Endothelial cell of umbilical vein (primary cell): Measurements from ENCODE around the gene AGAP5. TPM values are rescaled to one million over a fixed set of nuclear protein-coding genes. Genes with fewer than 3 reads are reported as not detected.

Experiments
- BruUV-seq: library from RNA; stranded (reverse); fragments of 400-500 nt; replicated peaks from 2 replicates; lab custom pipeline; 2021; lab: Mats Ljungman, UMichigan
- CTCF ChIA-PET: fragments of 300-600, 350-600 bp; sonication (Branson Sonifier 250); formaldehyde crosslinking; loops from one replicate; lab custom pipeline; 2021; ENCODE audit warnings: antibody characterized with exemption, inconsistent platforms; lab: Charles Lee
- POLR2A ChIA-PET: fragments of 300-600, 350-600 bp; sonication (Branson Sonifier 250); formaldehyde crosslinking; loops from one replicate; lab custom pipeline; 2021; ENCODE audit warnings: antibody characterized with exemption, inconsistent platforms; lab: Charles Lee
- DNase-seq: peaks from one replicate; pipeline ENCODE4 v3.0.0-alpha.2; 2011; ENCODE audit warnings: low read depth, low spot score
- FAIRE-seq: peaks from 2 replicates; lab custom pipeline; 2011; peaks lifted over from hg19 to GRCh38; lab: Jason Lieb, UNC
- H2AFZ ChIP-seq: 2 replicates; pipeline ENCODE4 v1.6.0; 2012; ENCODE audit warnings: low read depth, low read length, control low read depth, inconsistent platforms
- H3K27ac ChIP-seq: 2 replicates; pipeline ENCODE4 v1.5.1; 2011; ENCODE audit warnings: low read depth, mild to moderate bottlenecking, control low read depth, low read length, moderate library complexity; ENCODE audit not compliant: insufficient read depth
- H3K27me3 ChIP-seq, 2 experiments: 2 replicates each; pipeline versions ENCODE4 v1.6.0 to v1.6.1; 2011; ENCODE audit warnings: low read length in 2 of 2, mixed read lengths in 1 of 2; ENCODE audit not compliant: control insufficient read depth in 2 of 2, insufficient read depth in 2 of 2
- H3K36me3 ChIP-seq, 2 experiments: 2 replicates in 1 of 2; 3 replicates in 1 of 2; pipeline ENCODE4 v1.5.1; 2011; ENCODE audit warnings: low read length in 2 of 2, mild to moderate bottlenecking in 1 of 2, moderate library complexity in 1 of 2; ENCODE audit not compliant: control insufficient read depth in 2 of 2, insufficient read depth in 2 of 2; ENCODE audit errors: extremely low read depth in 1 of 2
- H3K4me1 ChIP-seq: 3 replicates; pipeline ENCODE4 v1.5.1; 2011; ENCODE audit warnings: mild to moderate bottlenecking, low read length; ENCODE audit not compliant: control insufficient read depth, insufficient read depth; ENCODE audit errors: extremely low read depth
- H3K4me2 ChIP-seq: 2 replicates; pipeline ENCODE4 v1.6.1; 2011; ENCODE audit warnings: low read length, control low read depth, mixed read lengths; ENCODE audit not compliant: insufficient read depth
- H3K4me3 ChIP-seq, 3 experiments: fragments of 200-600 bp in 1 of 3; sonication (generic), shearing (Covaris generic) in 1 of 3; replicated peaks in 1 of 3; 2 replicates each; pipeline ENCODE4 v1.5.1; 2011 to 2016; ENCODE audit warnings: control low read depth in 3 of 3, low read length in 3 of 3, mild to moderate bottlenecking in 2 of 3, inconsistent platforms in 1 of 3, low read depth in 1 of 3, moderate library complexity in 1 of 3; ENCODE audit not compliant: insufficient read depth in 1 of 3
- H3K79me2 ChIP-seq: 2 replicates; pipeline ENCODE4 v1.6.0; 2012; ENCODE audit warnings: low read length, inconsistent platforms; ENCODE audit not compliant: control insufficient read depth, insufficient read depth
- H3K9ac ChIP-seq: replicated peaks from 2 replicates; pipeline ENCODE3; 2011; ENCODE audit warnings: low read length, control low read depth; ENCODE audit not compliant: insufficient read depth; ENCODE audit errors: extremely low read depth
- H3K9me1 ChIP-seq: replicated peaks from 3 replicates; pipeline ENCODE4 v1.6.0; 2011; ENCODE audit warnings: mild to moderate bottlenecking, low read length; ENCODE audit not compliant: control insufficient read depth, insufficient read depth; ENCODE audit errors: extremely low read depth
- H3K9me3 ChIP-seq: replicated peaks from 2 replicates; pipeline ENCODE4 v1.5.1; 2012; ENCODE audit warnings: low read length, inconsistent platforms; ENCODE audit not compliant: control insufficient read depth, insufficient read depth
- H4K20me1 ChIP-seq: replicated peaks from 2 replicates; pipeline ENCODE3; 2011; ENCODE audit warnings: mild to moderate bottlenecking, low read length; ENCODE audit not compliant: control insufficient read depth, insufficient read depth; ENCODE audit errors: extremely low read depth
- CTCF ChIP-seq, 2 donors: IDR thresholded peaks; 1 replicate in 1 of 2; 2 replicates in 1 of 2; pipeline ENCODE4 v1.5.1; 2011; ENCODE audit warnings: low read length in 2 of 2, mild to moderate bottlenecking in 2 of 2, moderate library complexity in 2 of 2, control low read depth in 1 of 2, inconsistent platforms in 1 of 2, low read depth in 1 of 2; ENCODE audit not compliant: insufficient read depth in 1 of 2; ENCODE audit errors: extremely low read depth in 1 of 2
- EZH2 ChIP-seq: IDR thresholded peaks from 2 replicates; pipeline ENCODE4 v1.6.1; 2012; ENCODE audit warnings: borderline replicate concordance, low read depth, mild to moderate bottlenecking, moderate library complexity, low read length, inconsistent platforms; ENCODE audit not compliant: severe bottlenecking
- GATA2 ChIP-seq: IDR thresholded peaks from 2 replicates; pipeline ENCODE4 v1.7.0; 2011; ENCODE audit warnings: low read depth, mild to moderate bottlenecking, moderate library complexity, mixed read lengths, low read length; ENCODE audit not compliant: insufficient read length, insufficient read depth
- JUN ChIP-seq: IDR thresholded peaks from 2 replicates; pipeline ENCODE4 v1.6.1; 2011; ENCODE audit warnings: borderline replicate concordance, low read depth; ENCODE audit not compliant: insufficient read length, insufficient read depth
- MAX ChIP-seq: IDR thresholded peaks from 2 replicates; pipeline ENCODE4 v1.6.1; 2011; ENCODE audit not compliant: insufficient read depth, insufficient read length
- POLR2A ChIP-seq: IDR thresholded peaks from 2 replicates; pipeline ENCODE4 v1.6.1; 2012; ENCODE audit warnings: low read depth, mild to moderate bottlenecking, control low read depth, low read length
- POLR2AphosphoS5 ChIP-seq: IDR thresholded peaks from 2 replicates; pipeline ENCODE4 v1.6.1; 2012; ENCODE audit warnings: low read depth, mild to moderate bottlenecking, control low read depth, low read length, moderate library complexity; ENCODE audit not compliant: insufficient read depth
- dilution Hi-C: fragments of 300-500 bp; cut with MboI; formaldehyde crosslinking; loops from one replicate; pipeline ENCODE4 v1.15.0; 2019; ENCODE audit warnings: low sequenced_read_pairs; ENCODE audit not compliant: extremely low pct_ligation_motif_present
- intact Hi-C: fragments of 100-400 bp; cut with micrococcal nuclease; formaldehyde crosslinking; loops from one replicate; pipeline ENCODE4 v1.10.0; 2022
- polyA plus RNA-seq, 4 experiments: library from polyadenylated mRNA; depleted of rRNA in 3 of 4; stranded (reverse) in 3 of 4; unstranded in 1 of 4; fragments of >200 nt; gene quantifications; 2 replicates each; pipeline versions ENCODE4 v1.2.1 to v1.2.3, GENCODE V29; 2011 to 2012; ENCODE audit warnings: missing spikeins in 1 of 4
- total RNA-seq: library from RNA; stranded (reverse); gene quantifications from 2 replicates; pipeline ENCODE4 v1.2.3, GENCODE V29; 2021

Gene AGAP5
- total and polyA plus RNA-seq, 2 donors (not counting 3 experiments of a cell fraction or from before 2014, with no cell fraction given), result 4.4 to 7.7 TPM

- no peaks in the 10 kb centered on the region for H4K20me1 ChIP-seq
- intact Hi-C loops (no loop called here), dilution Hi-C loops (no loop called here)
- ChIA-PET CTCF (interaction anchor here (1.2 to 2.0 kb wide), 2 partner anchors 20 to 112 kb away, joined by 3 to 10 read pairs; no protein-coding TSS in a partner anchor), POLR2A (no interaction called here)
- no peaks in the 10 kb centered on the region for H3K9me1 ChIP-seq
- no peak within 1 kb of the TSS for H2AFZ ChIP-seq
- H3K4me3 ChIP-seq, result no peak within 1 kb of the TSS
- no peaks in the 10 kb centered on the region for H3K79me2 ChIP-seq
- H3K9ac ChIP-seq, result no peak within 1 kb of the TSS
- no peak within 1 kb of the TSS for H3K27ac ChIP-seq
- H3K9me3 ChIP-seq, result no peaks in the 10 kb centered on the region
- no TSS peak for BruUV-seq
- no peak for DNase-seq
- no peaks in the 10 kb centered on the region for H3K4me1 ChIP-seq
- no peak for TF ChIP-seq GATA2
- TF ChIP-seq JUN, result no peak
- TF ChIP-seq MAX, result no peak
- no peak for TF ChIP-seq POLR2A
- TF ChIP-seq CTCF (IDR thresholded peaks at IDR 0.05; ENCODE audit: extremely low read depth in 1 of 2, insufficient read depth in 1 of 2, low read depth in 1 of 2, low read length in 2 of 2), result no peak
- TF ChIP-seq POLR2AphosphoS5, result no peak
- TF ChIP-seq EZH2, result no peak
- H3K27me3 ChIP-seq, result peaks cover 7 to 13% of the 10 kb centered on the region in 2 experiments
- H3K36me3 ChIP-seq, result no peaks in the 10 kb centered on the region
- H3K4me2 ChIP-seq, result no peak within 1 kb of the TSS
- FAIRE-seq, result no peak
Measured at GRCh38 chr10:73641328-73642060, 56.4 kb downstream of the AGAP5 start, which contains the start of gene MYOZ1. MYOZ1 (minus strand) TSS chr10:73641474; CDS start chr10:73640017, 1,457 bp downstream.
